ENCODE measurements around the gene VARS2. TPM values are rescaled to one million over a fixed set of nuclear protein-coding genes. Genes with fewer than 3 reads are reported as not detected.

Gene VARS2
- total and polyA plus RNA-seq, 9 of the 15 experiments (the other 6 are each of a cell fraction or from before 2014, with no cell fraction given) = 1.6 to 53.6 (median 29.9) TPM

DNA sequence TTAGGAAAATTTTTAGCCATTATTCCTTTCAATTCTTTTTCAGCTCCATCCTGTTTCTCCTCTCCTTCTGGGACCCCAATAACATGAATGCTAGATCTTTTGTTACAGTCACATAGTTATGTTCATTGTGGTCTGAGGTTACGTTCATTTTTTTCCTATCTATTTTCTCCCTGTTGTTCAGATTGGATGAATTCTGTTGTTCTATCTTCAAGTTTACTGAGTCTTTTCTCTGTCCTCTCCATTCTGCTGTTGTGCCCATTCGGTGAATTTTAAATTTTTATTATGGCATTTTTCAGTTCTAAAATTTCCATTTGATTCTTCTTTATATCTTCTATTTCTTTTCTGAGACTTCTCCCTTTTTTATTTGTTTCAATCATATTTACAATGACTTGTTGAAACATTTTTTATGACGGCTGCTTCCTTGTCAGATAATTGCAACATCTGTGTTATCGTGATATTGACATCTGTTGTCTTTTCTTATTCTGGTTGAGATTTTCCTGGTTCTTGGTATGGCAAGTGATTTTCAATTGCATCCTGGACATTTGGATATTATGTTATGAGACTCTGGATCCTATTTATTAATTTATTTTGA is 42.4 kb upstream of the VARS2 start (continued):
- TF ChIP-seq BRD9 (IDR thresholded peaks at IDR 0.05; ENCODE audit: low read depth, partially characterized antibody) = peak; percentile 21
- TF ChIP-seq CBFA2T2 (conservative IDR thresholded peaks at IDR 0.05) = 0 out of 2 replicates have a peak, but pooled peaks have one; percentile 7
- 0 out of 2 replicates have a peak, but pooled peaks have one; percentile 5 for TF ChIP-seq HDAC2 (IDR thresholded peaks at IDR 0.05)
- 0 out of 2 replicates have a peak, but pooled peaks have one; percentile 33 for TF ChIP-seq TEAD4 (IDR thresholded peaks at IDR 0.05; ENCODE audit: low read length)
- TF ChIP-seq TEAD4 (CRISPR knock-in tag; IDR thresholded peaks at IDR 0.05; ENCODE audit: borderline replicate concordance) = no peak
- no peak for TF ChIP-seq KHSRP (IDR thresholded peaks at IDR 0.05)
- TF ChIP-seq ZNF280A (IDR thresholded peaks at IDR 0.05; ENCODE audit: low read depth, partially characterized antibody) = peak; percentile 72
- TF ChIP-seq TRIM24 (IDR thresholded peaks at IDR 0.05) = peak; percentile 86 to 89
- TF ChIP-seq HOMEZ (CRISPR knock-in tag; IDR thresholded peaks at IDR 0.05) = no peak
- 0 out of 2 replicates have a peak, but pooled peaks have one; percentile 14 for TF ChIP-seq LARP7 (IDR thresholded peaks at IDR 0.05)
- TF ChIP-seq ZNF780A (CRISPR knock-in tag; IDR thresholded peaks at IDR 0.05) = no peak
- TF ChIP-seq CBX3 (IDR thresholded peaks at IDR 0.05; ENCODE audit: borderline replicate concordance in 1 of 2, low read length in 2 of 2) = peak in 1 of 2 experiments; percentile 83; a peak in 2 of 3 replicates
- TF ChIP-seq CEBPB (tag; IDR thresholded peaks at IDR 0.05) = peak; percentile 82
- TF ChIP-seq ZNF740 (CRISPR knock-in tag; IDR thresholded peaks at IDR 0.05) = no peak
- TF ChIP-seq ZNF740 (tag; IDR thresholded peaks at IDR 0.05) = 0 out of 4 replicates have a peak, but pooled peaks of 1 of the 2 experiments have one; percentile 18
- TF ChIP-seq DNMT1 (IDR thresholded peaks at IDR 0.05) = 0 out of 2 replicates have a peak, but pooled peaks have one; percentile 1
- TF ChIP-seq CREB1 (IDR thresholded peaks at IDR 0.05) = no peak
- no peak for TF ChIP-seq CREB1 (CRISPR knock-in tag; IDR thresholded peaks at IDR 0.05)
- TF ChIP-seq MECOM (CRISPR knock-in tag; IDR thresholded peaks at IDR 0.05) = no peak
- no peak for TF ChIP-seq LEF1 (IDR thresholded peaks at IDR 0.05)
- 0 out of 4 replicates have a peak, but pooled peaks of 1 of the 2 experiments have one; percentile 5 for TF ChIP-seq RCOR1 (IDR thresholded peaks at IDR 0.05; ENCODE audit: borderline replicate concordance in 1 of 2, low read depth in 2 of 2, low read length in 2 of 2)
- TF ChIP-seq ZBTB17 (CRISPR knock-in tag; IDR thresholded peaks at IDR 0.05) = no peak
- TF ChIP-seq MBD1 (CRISPR knock-in tag; IDR thresholded peaks at IDR 0.05) = 0 out of 2 replicates have a peak, but pooled peaks have one; percentile 22

All from K562 (cell line).